Stimulated activated CD8-positive, alpha-beta memory T cell treated with anti-CD3 and anti-CD28 coated beads, Interleukin-15, amount 100 ng/mL, for 1 hour (primary cell): ENCODE measurements around the gene DCP2.

Source experiments
- DNase-seq: peaks from one replicate; pipeline ENCODE4 v3.0.0-alpha.2; 2020; ENCODE audit warnings: low read depth

Gene DCP2

GRCh38 chr5:113047733-113048652 is 71.4 kb downstream of the DCP2 start:
- no peak for DNase-seq

GRCh38 chr5:113048931-113049330 is 72.3 kb downstream of the DCP2 start:
- no peak for DNase-seq

- no peak for DNase-seq
Measured at GRCh38 chr5:113050721-113051382, 74.3 kb downstream of the DCP2 start.

- DNase-seq = no peak
Measured at GRCh38 chr5:113052041-113052795, 75.6 kb downstream of the DCP2 start.

GRCh38 chr5:113053511-113053995 is 77.0 kb downstream of the DCP2 start:
- DNase-seq = no peak

- DNase-seq = no peak
Measured at GRCh38 chr5:113054899-113055298, 78.3 kb downstream of the DCP2 start.

GRCh38 chr5:113056988-113057387 is 80.4 kb downstream of the DCP2 start:
- DNase-seq = no peak

- DNase-seq = no peak
Measured at GRCh38 chr5:113057557-113057984, 81.0 kb downstream of the DCP2 start.

GRCh38 chr5:113058269-113058668 is 81.7 kb downstream of the DCP2 start:
- no peak for DNase-seq

- no peak for DNase-seq
Measured at GRCh38 chr5:113058706-113059226, 82.2 kb downstream of the DCP2 start.

- DNase-seq = no peak
Measured at GRCh38 chr5:113059232-113060040, 82.8 kb downstream of the DCP2 start.

GRCh38 chr5:113060408-113061025 is 83.9 kb downstream of the DCP2 start:
- DNase-seq = no peak

GRCh38 chr5:113061846-113062780 is 85.5 kb downstream of the DCP2 start:
- no peak for DNase-seq

GRCh38 chr5:113062869-113063508 is 86.4 kb downstream of the DCP2 start:
- no peak for DNase-seq

GRCh38 chr5:113063927-113064326 is 87.3 kb downstream of the DCP2 start:
- DNase-seq = no peak

- DNase-seq = no peak
Measured at GRCh38 chr5:113064806-113065205, 88.2 kb downstream of the DCP2 start.

- no peak for DNase-seq
Measured at GRCh38 chr5:113065626-113066025, 89.0 kb downstream of the DCP2 start.

- DNase-seq = no peak
Measured at GRCh38 chr5:113067635-113068344, 91.2 kb downstream of the DCP2 start.

GRCh38 chr5:113068559-113068958 is 92.0 kb downstream of the DCP2 start:
- no peak for DNase-seq
